ENCODE data around the gene SRRM4.

SRRM4 gene

DNA sequence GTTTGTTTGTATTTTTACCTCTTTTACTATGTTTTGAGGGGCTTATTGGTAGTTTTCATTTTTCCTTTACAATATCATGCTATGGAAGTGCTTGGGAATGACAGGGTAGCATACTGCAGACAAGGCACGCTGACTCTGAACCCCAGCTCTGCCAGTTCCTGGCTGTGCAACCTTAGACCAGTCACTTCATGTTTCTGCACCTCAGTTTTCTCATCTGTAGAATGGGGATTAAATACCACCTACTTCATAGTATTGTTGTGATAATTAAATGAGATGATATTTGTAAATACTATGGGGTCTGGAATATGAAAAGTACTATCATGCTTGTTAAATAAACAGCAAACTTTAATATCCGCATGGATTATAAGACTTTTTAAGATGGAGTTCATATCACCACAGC lies 35.4 kb downstream of the SRRM4 start:
- H3K36me3 ChIP-seq (ENCODE audit: insufficient read depth): no peaks in the 10 kb centered on the region
- no peaks in the 10 kb centered on the region for H3K4me1 ChIP-seq (ENCODE audit: low read depth, poor library complexity, severe bottlenecking)

DNA sequence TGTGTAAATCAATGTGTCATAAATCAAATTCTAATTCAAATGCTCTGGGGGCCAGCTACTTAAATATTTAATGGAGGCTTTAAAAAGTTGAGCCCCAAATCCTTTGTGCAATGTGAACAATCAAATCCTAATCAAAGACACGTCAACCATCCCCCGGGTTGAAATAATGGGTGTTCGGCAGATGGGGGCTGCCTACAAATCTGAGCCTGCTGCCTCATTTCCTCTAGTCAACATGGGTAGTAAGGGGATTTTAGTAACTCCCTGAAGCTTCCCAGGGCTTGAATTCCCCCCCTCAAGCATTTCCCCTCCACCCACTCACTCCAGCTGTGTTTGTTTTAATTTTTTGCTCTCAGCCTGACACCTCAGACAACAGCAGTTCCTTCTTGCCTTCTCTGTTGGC lies 37.8 kb downstream of the SRRM4 start:
- Histone ChIP-seq H3K4me3 (IDR thresholded peaks at IDR 0.05; ENCODE audit: insufficient read depth, low read depth, low read length) (no peak overlapping the region), H3K4me1 (ENCODE audit: low read depth, poor library complexity, severe bottlenecking) (no peaks in the 10 kb centered on the region), H3K27ac (no peak overlapping the region), H4K20me1 (ENCODE audit: insufficient read depth) (no peaks in the 10 kb centered on the region), H3K9ac (no peak overlapping the region), H3K4me2 (no peak overlapping the region), H3K27me3 (ENCODE audit: insufficient read depth, low read depth) (no peaks in the 10 kb centered on the region), H3K79me2 (ENCODE audit: insufficient read depth, low read depth) (no peaks in the 10 kb centered on the region), H2AFZ (ENCODE audit: low read depth) (no peak overlapping the region), H3K36me3 (ENCODE audit: insufficient read depth) (no peaks in the 10 kb centered on the region)
- TF ChIP-seq, protein P1, sequence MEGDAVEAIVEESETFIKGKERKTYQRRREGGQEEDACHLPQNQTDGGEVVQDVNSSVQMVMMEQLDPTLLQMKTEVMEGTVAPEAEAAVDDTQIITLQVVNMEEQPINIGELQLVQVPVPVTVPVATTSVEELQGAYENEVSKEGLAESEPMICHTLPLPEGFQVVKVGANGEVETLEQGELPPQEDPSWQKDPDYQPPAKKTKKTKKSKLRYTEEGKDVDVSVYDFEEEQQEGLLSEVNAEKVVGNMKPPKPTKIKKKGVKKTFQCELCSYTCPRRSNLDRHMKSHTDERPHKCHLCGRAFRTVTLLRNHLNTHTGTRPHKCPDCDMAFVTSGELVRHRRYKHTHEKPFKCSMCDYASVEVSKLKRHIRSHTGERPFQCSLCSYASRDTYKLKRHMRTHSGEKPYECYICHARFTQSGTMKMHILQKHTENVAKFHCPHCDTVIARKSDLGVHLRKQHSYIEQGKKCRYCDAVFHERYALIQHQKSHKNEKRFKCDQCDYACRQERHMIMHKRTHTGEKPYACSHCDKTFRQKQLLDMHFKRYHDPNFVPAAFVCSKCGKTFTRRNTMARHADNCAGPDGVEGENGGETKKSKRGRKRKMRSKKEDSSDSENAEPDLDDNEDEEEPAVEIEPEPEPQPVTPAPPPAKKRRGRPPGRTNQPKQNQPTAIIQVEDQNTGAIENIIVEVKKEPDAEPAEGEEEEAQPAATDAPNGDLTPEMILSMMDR (conservative IDR thresholded peaks at IDR 0.05; ENCODE audit: low read depth, low read length): no peak

More for the DNA sequence above, 35.4 kb downstream of the SRRM4 start:
- no peak overlapping the region for H3K4me3 ChIP-seq (IDR thresholded peaks at IDR 0.05; ENCODE audit: insufficient read depth, low read depth, low read length)
- H3K27ac ChIP-seq: no peak overlapping the region
- TF ChIP-seq, protein P1 (conservative IDR thresholded peaks at IDR 0.05; ENCODE audit: low read depth, low read length): no peak
- no peak overlapping the region for H3K9ac ChIP-seq
- H3K27me3 ChIP-seq (ENCODE audit: insufficient read depth, low read depth): no peaks in the 10 kb centered on the region
- no peak overlapping the region for H2AFZ ChIP-seq (ENCODE audit: low read depth)
- H3K79me2 ChIP-seq (ENCODE audit: insufficient read depth, low read depth): no peaks in the 10 kb centered on the region
- no peak overlapping the region for H3K4me2 ChIP-seq
- H4K20me1 ChIP-seq (ENCODE audit: insufficient read depth): no peaks in the 10 kb centered on the region

DNA sequence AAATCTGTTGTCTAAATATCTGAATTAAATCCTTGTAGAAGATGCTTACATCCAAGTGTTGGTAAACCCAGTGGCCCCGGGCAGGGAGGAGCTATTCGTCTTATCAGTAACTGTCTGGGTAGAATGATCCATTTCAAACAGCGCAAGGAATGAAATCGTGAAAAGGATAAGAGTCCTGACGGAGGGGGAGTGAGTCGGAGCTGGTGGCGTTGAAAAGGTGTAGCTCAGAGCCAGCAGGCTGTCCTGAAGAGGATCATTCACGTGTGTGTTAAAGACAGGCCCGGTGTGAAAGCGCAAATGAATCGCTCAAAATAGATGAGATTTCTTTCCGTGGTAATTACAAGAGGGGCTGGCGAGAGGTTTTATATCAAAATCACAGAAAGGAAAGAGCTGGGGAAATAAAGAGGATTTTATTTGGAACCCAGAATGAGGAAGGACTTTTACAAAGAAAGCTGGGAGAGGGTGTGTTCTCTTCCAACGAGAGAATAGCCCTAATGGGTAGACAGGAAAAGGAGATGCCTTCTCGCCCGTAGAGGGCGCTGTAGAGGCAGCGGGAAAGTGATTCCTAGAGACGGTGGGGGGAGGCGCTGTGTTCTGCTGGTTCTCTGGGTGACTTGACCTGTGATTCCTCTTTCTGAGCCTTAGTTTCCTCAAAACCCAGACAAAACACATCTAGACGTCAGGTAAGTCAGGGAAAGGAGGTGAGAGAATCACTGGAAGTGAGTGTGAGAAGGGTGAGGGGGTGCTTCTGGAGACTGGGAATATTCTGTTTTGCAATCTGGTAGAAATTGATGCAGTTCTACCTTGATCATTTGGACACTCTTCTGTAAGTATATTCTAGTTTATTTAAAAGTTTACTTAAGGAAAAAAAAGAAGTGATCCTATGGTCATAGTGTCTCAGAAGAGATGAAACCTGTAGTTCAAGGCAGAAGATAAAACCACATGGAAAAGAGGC lies 39.3 kb downstream of the SRRM4 start:
- Histone ChIP-seq H2AFZ (ENCODE audit: low read depth) (no peak overlapping the region), H3K27ac (no peak overlapping the region), H4K20me1 (ENCODE audit: insufficient read depth) (no peaks in the 10 kb centered on the region), H3K27me3 (ENCODE audit: insufficient read depth, low read depth) (no peaks in the 10 kb centered on the region), H3K79me2 (ENCODE audit: insufficient read depth, low read depth) (no peaks in the 10 kb centered on the region), H3K9ac (no peak overlapping the region), H3K4me2 (no peak overlapping the region), H3K4me1 (ENCODE audit: low read depth, poor library complexity, severe bottlenecking) (no peaks in the 10 kb centered on the region), H3K4me3 (IDR thresholded peaks at IDR 0.05; ENCODE audit: insufficient read depth, low read depth, low read length) (no peak overlapping the region), H3K36me3 (ENCODE audit: insufficient read depth) (no peaks in the 10 kb centered on the region)
- TF ChIP-seq, protein P1 (conservative IDR thresholded peaks at IDR 0.05; ENCODE audit: low read depth, low read length): no peak

DNA sequence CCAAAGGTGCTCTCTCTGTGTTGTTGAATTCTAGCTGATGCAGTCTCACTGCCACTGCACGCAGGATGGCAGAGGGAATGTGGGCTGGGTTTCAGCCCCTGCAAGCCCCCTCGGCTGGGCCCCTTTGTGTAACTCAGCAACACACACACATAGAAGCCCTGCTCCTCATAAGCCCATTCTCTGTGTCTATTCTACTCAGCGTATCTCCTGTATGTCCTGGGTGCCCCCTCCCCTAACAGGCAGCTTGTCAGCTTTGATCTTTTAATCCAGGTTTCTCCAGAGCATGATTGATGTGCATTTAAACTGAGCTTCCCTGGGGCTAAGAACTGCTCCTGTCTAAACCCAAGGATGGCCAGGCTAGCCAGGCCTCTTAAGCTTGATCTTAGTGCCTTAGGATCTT lies 43.0 kb downstream of the SRRM4 start:
- H3K27me3 ChIP-seq (ENCODE audit: insufficient read depth, low read depth): no peaks in the 10 kb centered on the region
- TF ChIP-seq, protein P1 (conservative IDR thresholded peaks at IDR 0.05; ENCODE audit: low read depth, low read length): no peak
- H3K27ac ChIP-seq: no peak overlapping the region
- H3K9ac ChIP-seq: no peak overlapping the region
- no peaks in the 10 kb centered on the region for H3K79me2 ChIP-seq (ENCODE audit: insufficient read depth, low read depth)
- H2AFZ ChIP-seq (ENCODE audit: low read depth): no peak overlapping the region
- no peaks in the 10 kb centered on the region for H3K36me3 ChIP-seq (ENCODE audit: insufficient read depth)
- no peaks in the 10 kb centered on the region for H3K4me1 ChIP-seq (ENCODE audit: low read depth, poor library complexity, severe bottlenecking)
- no peaks in the 10 kb centered on the region for H4K20me1 ChIP-seq (ENCODE audit: insufficient read depth)
- H3K4me3 ChIP-seq (IDR thresholded peaks at IDR 0.05; ENCODE audit: insufficient read depth, low read depth, low read length): no peak overlapping the region
- no peak overlapping the region for H3K4me2 ChIP-seq

Data from KMS-11 (cell line).